ENCODE measurements around the gene TCF15.
"Not testable (repeated sequence)": the region's sequence is repeated elsewhere in the genome, so short reads cannot be mapped to it uniquely, and the experiment has no call there.

TCF15 gene

GRCh38 chr20:610130-611046 lies at the start of gene TCF15:
Gene TCF15 (minus strand): TSS chr20:610309. CDS start chr20:610237, 72 bp downstream.
- DNase-seq, result peak; percentile 14 to 66

DNA sequence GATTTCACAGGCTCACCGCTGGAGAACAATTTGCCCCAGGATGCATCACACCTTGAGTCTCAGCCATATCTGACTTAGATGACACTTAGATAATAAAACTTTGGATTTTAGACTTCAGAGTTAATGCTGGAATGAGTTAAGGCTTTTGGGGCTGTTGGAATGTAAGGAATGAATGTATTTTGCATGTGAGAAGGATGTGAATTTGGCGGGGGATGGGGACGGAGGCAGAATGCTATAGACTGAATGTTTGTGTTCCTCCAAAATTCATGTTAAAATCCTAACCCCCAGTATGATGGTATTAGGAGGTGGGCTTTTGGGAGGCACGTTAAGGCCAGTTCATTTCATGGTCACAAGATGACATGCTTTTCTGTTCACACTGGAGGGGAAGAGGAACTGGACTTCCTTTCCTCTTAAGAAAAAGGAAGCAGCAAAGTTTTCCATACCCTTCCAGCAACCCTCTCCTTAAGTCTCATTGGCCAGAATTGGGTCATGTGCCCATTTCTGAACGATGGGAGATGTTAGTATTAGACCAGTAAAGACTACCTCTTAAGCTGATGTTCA lies 48.7 kb upstream of the TCF15 start:
- DNase-seq, result no peak

- no peak for DNase-seq
Measured at GRCh38 chr20:658202-658601, 48.1 kb upstream of the TCF15 start.

DNA sequence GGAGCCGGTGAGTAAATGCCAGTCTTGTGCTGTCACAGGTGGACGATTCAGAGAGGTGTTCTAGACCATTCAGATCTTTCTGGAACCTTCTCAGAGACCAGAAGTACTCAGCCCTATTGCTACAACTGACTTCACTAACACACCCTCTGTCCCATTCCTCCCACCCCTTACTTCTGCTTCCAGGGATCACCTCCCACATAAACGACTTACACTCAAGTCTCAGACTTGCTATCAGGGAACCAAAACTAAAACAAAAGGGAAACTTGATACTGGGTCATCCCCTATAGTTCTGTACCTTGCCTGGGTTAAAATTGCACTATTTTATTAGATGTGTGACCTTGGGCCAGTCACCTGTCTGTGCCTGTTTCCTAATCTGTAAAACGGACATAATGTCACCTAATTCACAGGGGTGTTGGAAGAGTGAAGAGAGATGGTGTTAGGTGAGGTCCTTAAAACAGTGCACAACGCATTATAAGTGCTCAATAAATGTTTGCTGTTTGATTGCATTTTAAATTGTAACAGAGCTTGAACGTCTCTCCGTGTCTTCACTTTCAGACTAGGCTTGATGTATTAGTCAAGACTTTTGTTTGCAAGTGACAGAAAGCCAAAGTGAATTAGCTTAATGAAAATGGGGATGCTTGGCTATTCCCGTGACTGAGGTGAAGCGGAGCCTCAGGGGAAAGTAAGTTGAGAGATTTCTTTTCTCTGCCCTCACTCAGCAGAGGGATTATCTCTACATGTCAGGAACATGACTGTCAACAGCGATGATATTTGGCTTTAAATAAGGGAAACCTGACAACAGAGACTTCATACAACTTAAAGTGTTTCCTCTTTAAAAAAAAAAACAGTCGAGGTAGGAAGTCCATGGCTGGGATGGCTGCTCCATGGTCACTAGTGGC lies 45.9 kb upstream of the TCF15 start:
- DNase-seq, result no peak

GRCh38 chr20:654417-654750 lies 44.3 kb upstream of the TCF15 start:
- DNase-seq, result no peak

- DNase-seq, result no peak
Measured at GRCh38 chr20:653590-654416, 43.7 kb upstream of the TCF15 start.

DNA sequence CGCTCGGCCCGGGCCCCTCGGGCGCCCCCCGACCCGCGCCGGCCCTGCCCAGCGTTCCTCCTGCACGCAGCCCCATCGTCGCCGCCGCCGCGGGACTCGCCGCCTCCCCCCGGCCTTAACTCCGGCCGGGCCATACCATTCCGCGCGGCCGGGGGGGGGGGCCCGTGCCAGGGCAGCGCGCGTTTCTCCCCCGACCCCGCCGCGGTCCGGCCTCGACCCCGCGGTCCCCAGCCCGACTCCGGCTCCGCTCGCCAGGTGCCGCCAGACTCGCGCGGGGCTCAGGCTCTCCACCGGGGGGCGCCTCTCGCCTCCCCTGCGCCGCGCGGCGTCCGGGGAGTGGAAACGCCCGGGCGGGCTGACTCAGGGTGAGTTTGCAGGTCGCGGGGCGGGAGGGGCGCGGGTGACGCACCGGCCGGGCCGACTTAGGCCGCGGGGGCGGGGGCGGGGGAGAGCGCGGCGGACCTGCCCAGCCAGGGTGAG lies 43.0 kb upstream of the TCF15 start, which contains the start of gene SRXN1:
SRXN1 (minus strand) TSS at position 91 of the 480 bp plus-strand sequence; CDS start at position 76, 15 bp downstream.
- peak; percentile 63 to 97 for DNase-seq

GRCh38 chr20:652615-653109 lies 42.6 kb upstream of the TCF15 start:
- peak in 1 of 2 experiments; percentile 76 for DNase-seq

DNA sequence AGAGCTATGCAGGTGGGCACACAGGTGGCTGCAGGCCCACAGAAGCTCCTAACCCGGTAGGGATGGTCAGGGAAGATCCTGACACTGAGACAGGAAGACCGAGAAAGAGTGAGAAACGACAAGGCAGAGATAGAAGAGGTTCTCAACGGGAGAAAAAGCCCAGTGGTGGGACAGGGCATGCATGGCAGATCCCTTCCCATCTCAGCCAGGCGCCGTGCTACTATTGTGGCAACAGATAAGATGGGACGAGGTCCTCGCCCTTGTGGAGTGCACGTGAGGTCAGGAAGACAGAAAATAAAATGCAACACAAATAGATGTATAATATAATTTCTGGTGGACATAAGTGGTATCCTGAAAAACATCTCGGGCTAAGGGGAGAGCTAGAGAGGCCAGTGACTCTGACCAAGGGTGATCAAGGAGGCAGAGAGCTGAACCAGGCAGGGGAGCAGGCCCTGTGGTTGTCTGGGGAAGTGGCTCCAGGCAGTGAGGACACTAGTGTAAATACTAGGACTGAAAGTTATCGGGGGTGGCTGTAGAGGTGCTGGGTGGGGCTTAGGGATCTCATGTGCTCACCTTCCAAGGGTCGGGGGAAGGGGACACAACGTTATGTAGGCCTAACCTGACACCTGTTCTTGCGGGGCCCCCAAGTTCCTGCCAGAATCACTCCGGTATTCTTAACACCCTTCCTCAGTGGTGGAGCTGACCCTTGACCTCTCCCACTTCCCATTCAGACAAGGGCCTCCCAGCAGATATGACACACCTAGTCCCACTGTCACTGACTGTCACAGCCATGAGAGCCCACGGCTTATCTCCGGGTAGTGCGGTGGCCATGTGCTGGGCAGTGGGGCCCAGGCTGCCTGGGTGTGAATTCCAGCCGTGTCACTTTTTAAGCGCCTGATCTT lies 41.9 kb upstream of the TCF15 start:
- DNase-seq, result peak in 1 of 2 experiments; percentile 33

DNA sequence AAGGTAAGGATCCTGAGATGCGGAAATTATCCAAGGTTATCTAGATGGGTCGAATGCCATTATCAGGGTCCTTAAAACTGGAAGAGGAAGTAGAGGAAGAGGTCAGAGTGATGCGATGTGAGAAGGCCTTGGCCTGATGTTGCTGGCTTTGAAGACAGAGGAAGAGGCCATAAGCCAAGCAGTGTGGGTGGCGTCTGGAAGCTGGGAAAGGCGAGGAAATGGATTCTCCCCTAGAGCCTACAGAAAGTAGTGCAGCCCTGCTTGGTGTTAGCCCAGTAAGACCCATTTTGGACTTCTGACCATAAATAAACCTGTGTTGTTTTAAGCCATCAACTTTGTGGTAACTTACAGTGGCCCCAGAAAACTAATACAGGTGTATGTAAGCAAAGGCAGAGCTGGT lies 40.8 kb upstream of the TCF15 start:
- DNase-seq, result peak in 1 of 2 experiments; percentile 28

DNA sequence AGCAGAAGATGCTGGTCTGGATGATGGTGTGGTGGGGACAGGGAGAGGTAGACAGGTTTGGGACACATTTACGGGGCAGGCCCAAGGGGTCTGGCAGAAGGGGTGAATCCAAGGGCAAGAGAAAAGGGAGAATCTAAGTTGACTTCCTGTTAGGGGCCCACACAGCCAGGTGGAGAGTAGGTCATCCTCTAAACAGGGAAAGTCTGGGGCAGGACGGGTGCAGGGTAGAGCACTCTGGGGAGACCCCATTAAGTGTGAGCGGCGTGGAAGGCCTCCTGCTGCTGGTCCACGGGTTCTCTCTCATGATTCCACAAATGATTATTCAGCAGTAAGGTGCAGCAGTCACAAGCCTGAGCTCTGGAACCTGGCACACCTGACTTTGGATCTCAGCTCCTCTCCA lies 40.2 kb upstream of the TCF15 start:
- no peak for DNase-seq

- DNase-seq, result no peak
Measured at GRCh38 chr20:647479-648019, 37.4 kb upstream of the TCF15 start.

GRCh38 chr20:646868-647233 lies 36.7 kb upstream of the TCF15 start:
- DNase-seq, result no peak

DNA sequence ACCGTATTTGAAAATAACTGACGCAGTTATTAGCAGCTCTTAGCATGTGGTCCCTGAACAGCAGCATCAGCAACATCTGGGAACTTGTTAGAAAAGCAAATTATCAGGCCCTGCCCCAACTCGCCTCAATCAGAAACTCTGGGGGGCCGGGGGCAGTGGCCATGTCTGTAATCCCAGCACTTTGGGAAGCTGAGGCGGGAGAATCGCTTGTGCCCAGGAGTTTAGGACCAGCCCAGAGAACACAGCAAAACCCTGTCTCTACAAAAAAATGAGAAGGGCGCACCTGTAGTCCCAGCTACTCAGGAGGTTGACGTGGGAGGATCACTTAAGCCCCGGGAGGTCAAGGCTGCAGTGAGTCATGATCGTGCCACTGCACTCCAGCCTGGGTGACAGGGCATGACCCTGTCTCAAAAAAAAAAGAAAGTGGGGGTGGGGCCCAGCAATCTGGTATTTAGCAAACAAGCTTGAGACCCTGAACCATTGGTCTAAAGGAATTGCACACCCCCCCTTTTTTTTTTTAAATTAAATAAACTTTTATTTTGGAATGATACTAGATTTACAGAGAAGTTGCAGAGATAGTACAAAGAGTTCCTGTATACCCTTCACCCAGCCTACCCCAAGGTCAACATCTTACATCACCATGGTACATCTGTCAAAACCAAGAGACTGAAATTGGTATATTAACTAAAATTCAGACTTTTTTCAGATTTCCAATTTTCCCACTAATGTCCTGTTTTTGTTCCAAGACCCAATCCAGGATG lies 36.2 kb upstream of the TCF15 start:
- DNase-seq, result no peak

DNA sequence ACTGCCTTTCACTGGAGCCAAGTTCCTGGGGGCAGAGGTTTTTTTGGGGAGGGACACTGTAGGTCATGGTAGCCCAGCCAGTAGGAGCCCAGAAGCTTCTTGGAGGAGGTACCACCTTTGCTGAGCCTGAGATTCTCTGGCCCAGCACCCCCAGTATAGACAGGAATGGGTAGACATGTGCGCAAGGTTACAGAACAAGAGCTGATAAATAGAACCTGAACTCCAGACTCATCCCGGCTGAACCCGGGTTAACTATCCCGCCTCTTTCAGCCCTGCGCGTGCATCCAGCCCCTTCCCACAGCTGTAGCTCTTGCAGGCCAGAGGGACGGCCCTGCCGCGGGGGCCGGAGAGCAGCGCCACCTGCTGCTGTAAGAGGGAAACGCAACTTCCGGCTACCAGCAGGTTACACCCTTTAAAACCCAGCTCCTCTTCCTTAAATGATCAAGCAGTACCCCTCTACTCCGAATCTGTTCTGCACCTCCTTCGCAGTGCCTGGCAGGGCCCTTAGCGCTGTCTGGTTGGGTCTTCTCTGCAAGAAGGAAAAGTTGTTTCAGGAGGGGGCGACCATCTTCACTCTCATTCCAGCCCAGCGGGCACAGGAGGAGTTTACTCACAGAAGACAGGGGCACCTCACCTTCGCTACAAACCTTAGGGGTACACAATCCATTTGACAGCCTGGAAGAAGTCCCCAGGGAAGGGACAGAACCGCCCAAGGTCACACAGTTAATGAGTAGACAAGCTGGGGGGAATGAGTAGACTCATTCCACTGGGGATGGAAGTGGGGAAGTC lies 35.4 kb upstream of the TCF15 start:
- DNase-seq, result peak; percentile 73 to 89

- DNase-seq, result no peak
Measured at GRCh38 chr20:644692-645317, 34.7 kb upstream of the TCF15 start.

GRCh38 chr20:642398-643174 lies 32.5 kb upstream of the TCF15 start:
- peak in 1 of 2 experiments; percentile 49 for DNase-seq

DNA sequence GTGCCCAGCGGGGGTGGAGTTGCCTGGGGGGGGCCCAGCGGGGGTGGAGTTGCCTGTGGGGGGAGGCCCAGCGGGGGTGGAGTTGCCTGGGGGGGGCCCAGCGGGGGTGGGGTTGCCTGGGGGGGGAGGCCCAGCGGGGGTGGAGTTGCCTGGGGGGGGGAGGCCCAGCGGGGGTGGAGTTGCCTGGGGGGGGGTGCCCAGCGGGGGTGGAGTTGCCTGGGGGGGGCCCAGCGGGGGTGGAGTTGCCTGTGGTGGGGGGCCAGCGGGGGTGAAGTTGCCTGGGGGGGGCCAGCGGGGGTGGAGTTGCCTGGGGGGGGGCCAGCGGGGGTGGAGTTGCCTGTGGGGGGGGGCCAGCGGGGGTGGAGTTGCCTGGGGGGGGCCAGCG lies 31.9 kb upstream of the TCF15 start:
- not testable (repeated sequence) for DNase-seq
